Neutrophil (primary cell): ENCODE measurements around the gene HBQ1.

ENCODE experiments used
- H3K27ac ChIP-seq: fragments of 200-600 bp; sonication (generic); 2 replicates; pipeline ENCODE4 v1.5.1; 2016; ENCODE audit warnings: mild to moderate bottlenecking, moderate library complexity
- H3K27me3 ChIP-seq: fragments of 200-600 bp; sonication (generic); 2 replicates; pipeline ENCODE4 v1.6.0; 2016; ENCODE audit warnings: mild to moderate bottlenecking
- H3K36me3 ChIP-seq: fragments of 200-600 bp; sonication (generic); 2 replicates; pipeline ENCODE4 v1.5.1; 2017
- H3K4me1 ChIP-seq, 2 experiments: fragments of 200-600 bp in 1 of 2; sonication (generic) in 1 of 2; 1 replicate in 1 of 2; 2 replicates in 1 of 2; pipeline versions ENCODE4 v1.5.1 to v1.6.1; 2013 to 2016; ENCODE audit warnings: low read depth in 1 of 2, low read length in 1 of 2, mild to moderate bottlenecking in 1 of 2, moderate library complexity in 1 of 2; ENCODE audit not compliant: control insufficient read depth in 1 of 2, insufficient read depth in 1 of 2
- H3K4me3 ChIP-seq, 2 experiments: fragments of 200-600 bp in 1 of 2; sonication (generic) in 1 of 2; 1 replicate in 1 of 2; 2 replicates in 1 of 2; pipeline ENCODE4 v1.5.1; 2013 to 2016; ENCODE audit warnings: low read depth in 1 of 2, low read length in 1 of 2, mild to moderate bottlenecking in 1 of 2, moderate library complexity in 1 of 2
- H3K9me3 ChIP-seq: fragments of 200-600 bp; sonication (generic); 2 replicates; pipeline ENCODE4 v1.5.1; 2016
- TF ChIP-seq, protein P1 (sequence below): fragments of 200-600 bp; sonication (generic); IDR thresholded peaks from 2 replicates; pipeline ENCODE4 v1.5.1; 2016; ENCODE audit warnings: antibody characterized with exemption

The HBQ1 gene

GRCh38 chr16:177394-177822 is 2.9 kb upstream of the HBQ1 start:
- Histone ChIP-seq H3K27ac (no peak overlapping the region), H3K9me3 (no peaks in the 10 kb centered on the region), H3K27me3 (peaks cover 88% of the 10 kb centered on the region), H3K36me3 (no peaks in the 10 kb centered on the region), H3K4me1 (peaks cover 6 to 16% of the 10 kb centered on the region in 2 experiments), H3K4me3 (no peak overlapping the region)
- TF ChIP-seq, protein P1, sequence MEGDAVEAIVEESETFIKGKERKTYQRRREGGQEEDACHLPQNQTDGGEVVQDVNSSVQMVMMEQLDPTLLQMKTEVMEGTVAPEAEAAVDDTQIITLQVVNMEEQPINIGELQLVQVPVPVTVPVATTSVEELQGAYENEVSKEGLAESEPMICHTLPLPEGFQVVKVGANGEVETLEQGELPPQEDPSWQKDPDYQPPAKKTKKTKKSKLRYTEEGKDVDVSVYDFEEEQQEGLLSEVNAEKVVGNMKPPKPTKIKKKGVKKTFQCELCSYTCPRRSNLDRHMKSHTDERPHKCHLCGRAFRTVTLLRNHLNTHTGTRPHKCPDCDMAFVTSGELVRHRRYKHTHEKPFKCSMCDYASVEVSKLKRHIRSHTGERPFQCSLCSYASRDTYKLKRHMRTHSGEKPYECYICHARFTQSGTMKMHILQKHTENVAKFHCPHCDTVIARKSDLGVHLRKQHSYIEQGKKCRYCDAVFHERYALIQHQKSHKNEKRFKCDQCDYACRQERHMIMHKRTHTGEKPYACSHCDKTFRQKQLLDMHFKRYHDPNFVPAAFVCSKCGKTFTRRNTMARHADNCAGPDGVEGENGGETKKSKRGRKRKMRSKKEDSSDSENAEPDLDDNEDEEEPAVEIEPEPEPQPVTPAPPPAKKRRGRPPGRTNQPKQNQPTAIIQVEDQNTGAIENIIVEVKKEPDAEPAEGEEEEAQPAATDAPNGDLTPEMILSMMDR = no peak

- H3K4me3 ChIP-seq = no peak overlapping the region
- H3K36me3 ChIP-seq = no peaks in the 10 kb centered on the region
- TF ChIP-seq, protein P1 = no peak
- no peaks in the 10 kb centered on the region for H3K9me3 ChIP-seq
- H3K4me1 ChIP-seq = peaks cover 6 to 16% of the 10 kb centered on the region in 2 experiments
- H3K27ac ChIP-seq = no peak overlapping the region
- H3K27me3 ChIP-seq = peaks cover 86% of the 10 kb centered on the region
Measured at GRCh38 chr16:177981-178667, 2.1 kb upstream of the HBQ1 start.

GRCh38 chr16:178668-179015 is 1.6 kb upstream of the HBQ1 start:
- H3K27ac ChIP-seq = no peak overlapping the region
- H3K27me3 ChIP-seq = peaks cover 81% of the 10 kb centered on the region
- no peak overlapping the region for H3K4me3 ChIP-seq
- H3K4me1 ChIP-seq = peaks cover 6 to 16% of the 10 kb centered on the region in 2 experiments
- H3K9me3 ChIP-seq = no peaks in the 10 kb centered on the region
- TF ChIP-seq, protein P1 = no peak
- no peaks in the 10 kb centered on the region for H3K36me3 ChIP-seq

DNA sequence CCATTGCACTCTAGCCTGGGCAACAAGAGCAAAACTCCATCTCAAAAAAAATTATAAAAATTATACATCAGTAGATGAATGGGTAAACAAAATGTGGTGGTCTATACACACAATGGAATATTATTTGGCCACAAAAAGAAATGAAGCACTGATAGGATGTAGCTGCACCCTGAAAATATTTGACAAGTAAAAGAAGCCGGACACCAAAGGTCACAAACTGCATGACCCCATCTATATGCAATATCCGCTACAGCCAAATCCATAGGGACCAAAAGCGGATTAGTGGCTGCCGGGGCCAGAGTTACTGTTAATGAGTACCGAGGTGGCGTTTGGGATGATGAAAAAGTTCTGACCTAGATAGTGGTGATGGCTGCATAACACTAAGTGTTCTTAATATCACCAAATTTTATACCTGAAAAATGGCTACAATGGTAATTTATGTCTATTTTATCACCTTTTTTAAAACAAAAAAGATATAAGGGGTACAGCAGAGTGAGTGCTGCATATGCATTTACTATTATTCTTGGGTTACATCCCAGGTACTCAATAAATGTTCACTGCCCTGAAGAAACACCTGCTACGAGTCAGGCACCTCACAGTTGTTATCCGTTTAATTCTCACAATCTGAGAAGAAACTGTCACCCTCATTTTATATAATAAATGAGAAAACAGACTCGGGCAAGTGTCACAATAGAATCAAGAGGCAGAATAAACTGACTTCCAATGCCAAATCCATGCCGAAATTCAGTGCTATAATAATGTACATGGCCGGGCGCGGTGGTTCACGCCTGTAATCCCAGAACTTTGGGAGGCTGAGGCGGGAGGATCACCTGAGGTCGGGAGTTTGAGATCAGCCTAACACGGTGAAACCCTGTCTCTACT is 807 bp upstream of the HBQ1 start:
- H3K27ac ChIP-seq = no peak overlapping the region
- TF ChIP-seq, protein P1 = no peak
- H3K36me3 ChIP-seq = peaks cover 1% of the 10 kb centered on the region
- H3K9me3 ChIP-seq = no peaks in the 10 kb centered on the region
- no peak overlapping the region for H3K4me3 ChIP-seq
- H3K4me1 ChIP-seq = peaks cover 6 to 16% of the 10 kb centered on the region in 2 experiments
- peaks cover 73% of the 10 kb centered on the region for H3K27me3 ChIP-seq

- peaks cover 15% of the 10 kb centered on the region for H3K36me3 ChIP-seq
- H3K4me3 ChIP-seq = peak overlapping the region in 1 of 2 experiments; percentile 53
- H3K27ac ChIP-seq = no peak overlapping the region
- peaks cover 6 to 16% of the 10 kb centered on the region in 2 experiments for H3K4me1 ChIP-seq
- H3K27me3 ChIP-seq = peaks cover 58% of the 10 kb centered on the region
- H3K9me3 ChIP-seq = no peaks in the 10 kb centered on the region
- TF ChIP-seq, protein P1 = no peak
Measured at GRCh38 chr16:180681-181564, 664 bp downstream of the HBQ1 start.
